H1 (cell line): ENCODE measurements around the gene RPTOR. TPM values are rescaled to one million over a fixed set of nuclear protein-coding genes. Genes with fewer than 3 reads are reported as not detected.

ENCODE experiments used
- BACH1 ChIP-seq: IDR thresholded peaks from 2 replicates; pipeline ENCODE4 v1.6.1; 2012; ENCODE audit warnings: low read length, improper control_type of control experiment
- CBX5 ChIP-seq: fragments of 300-800, 300-1000 bp; sonication (generic); IDR thresholded peaks from 2 replicates; pipeline ENCODE4 v1.7.1; 2016; ENCODE audit warnings: antibody characterized with exemption, low read length, low read depth
- CHD7 ChIP-seq: fragments of 300-600 bp; sonication (generic); IDR thresholded peaks from 2 replicates; pipeline ENCODE4 v1.7.1; 2012; ENCODE audit warnings: low read length, moderate library complexity, mild to moderate bottlenecking, inconsistent platforms; ENCODE audit not compliant: insufficient replicate concordance
- polyA plus RNA-seq, 7 experiments: library from polyadenylated mRNA; depleted of rRNA in 3 of 7; stranded (reverse) in 5 of 7; unstranded in 2 of 7; fragments of >200 nt in 5 of 7; fragments of 200-250 nt in 2 of 7; gene quantifications; 1 replicate in 5 of 7; 2 replicates in 1 of 7; 4 replicates in 1 of 7; pipeline versions ENCODE4 v1.2.1 to v1.2.3, GENCODE V29; 2011 to 2013; ENCODE audit warnings: missing spikeins in 2 of 7, mixed read lengths in 2 of 7
- total RNA-seq: library from RNA; stranded (reverse); fragmentation: NEBNext Ultra II Directional; extraction: Animal tissue kit (Norgen Biotek cat#: 25700); gene quantifications from 2 replicates; pipeline ENCODE4 v1.2.1, GENCODE V29; 2021

The RPTOR gene
- total and polyA plus RNA-seq, 2 of the 8 experiments (the other 6 are each of a cell fraction or from before 2014, with no cell fraction given), result 6.9 to 28.7 TPM

- no peak for TF ChIP-seq CHD7
- TF ChIP-seq CBX5, result no peak
- TF ChIP-seq BACH1, result no peak
These were observed 401.8 kb downstream of the RPTOR start (continued) for GRCh38 chr17:80946449-80946848.
